Endothelial cell of umbilical vein (primary cell): ENCODE results near the gene CPA1.

Experiments
- EZH2 ChIP-seq: IDR thresholded peaks from 2 replicates; pipeline ENCODE4 v1.6.1; 2012; ENCODE audit warnings: borderline replicate concordance, low read depth, mild to moderate bottlenecking, moderate library complexity, low read length, inconsistent platforms; ENCODE audit not compliant: severe bottlenecking
- JUN ChIP-seq: IDR thresholded peaks from 2 replicates; pipeline ENCODE4 v1.6.1; 2011; ENCODE audit warnings: borderline replicate concordance, low read depth; ENCODE audit not compliant: insufficient read length, insufficient read depth
- POLR2A ChIP-seq: IDR thresholded peaks from 2 replicates; pipeline ENCODE4 v1.6.1; 2012; ENCODE audit warnings: low read depth, mild to moderate bottlenecking, control low read depth, low read length
- POLR2AphosphoS5 ChIP-seq: IDR thresholded peaks from 2 replicates; pipeline ENCODE4 v1.6.1; 2012; ENCODE audit warnings: low read depth, mild to moderate bottlenecking, control low read depth, low read length, moderate library complexity; ENCODE audit not compliant: insufficient read depth
- TF ChIP-seq, protein P1 (sequence below), 2 donors: IDR thresholded peaks; 1 replicate in 1 of 2; 2 replicates in 1 of 2; pipeline ENCODE4 v1.5.1; 2011; ENCODE audit warnings: low read length in 2 of 2, mild to moderate bottlenecking in 2 of 2, moderate library complexity in 2 of 2, control low read depth in 1 of 2, inconsistent platforms in 1 of 2, low read depth in 1 of 2; ENCODE audit not compliant: insufficient read depth in 1 of 2; ENCODE audit errors: extremely low read depth in 1 of 2
- TF ChIP-seq, protein P2 (sequence below): IDR thresholded peaks from 2 replicates; pipeline ENCODE4 v1.6.1; 2011; ENCODE audit not compliant: insufficient read depth, insufficient read length

- TF ChIP-seq, protein P1, sequence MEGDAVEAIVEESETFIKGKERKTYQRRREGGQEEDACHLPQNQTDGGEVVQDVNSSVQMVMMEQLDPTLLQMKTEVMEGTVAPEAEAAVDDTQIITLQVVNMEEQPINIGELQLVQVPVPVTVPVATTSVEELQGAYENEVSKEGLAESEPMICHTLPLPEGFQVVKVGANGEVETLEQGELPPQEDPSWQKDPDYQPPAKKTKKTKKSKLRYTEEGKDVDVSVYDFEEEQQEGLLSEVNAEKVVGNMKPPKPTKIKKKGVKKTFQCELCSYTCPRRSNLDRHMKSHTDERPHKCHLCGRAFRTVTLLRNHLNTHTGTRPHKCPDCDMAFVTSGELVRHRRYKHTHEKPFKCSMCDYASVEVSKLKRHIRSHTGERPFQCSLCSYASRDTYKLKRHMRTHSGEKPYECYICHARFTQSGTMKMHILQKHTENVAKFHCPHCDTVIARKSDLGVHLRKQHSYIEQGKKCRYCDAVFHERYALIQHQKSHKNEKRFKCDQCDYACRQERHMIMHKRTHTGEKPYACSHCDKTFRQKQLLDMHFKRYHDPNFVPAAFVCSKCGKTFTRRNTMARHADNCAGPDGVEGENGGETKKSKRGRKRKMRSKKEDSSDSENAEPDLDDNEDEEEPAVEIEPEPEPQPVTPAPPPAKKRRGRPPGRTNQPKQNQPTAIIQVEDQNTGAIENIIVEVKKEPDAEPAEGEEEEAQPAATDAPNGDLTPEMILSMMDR (IDR thresholded peaks at IDR 0.05; ENCODE audit: extremely low read depth in 1 of 2, insufficient read depth in 1 of 2, low read depth in 1 of 2, low read length in 2 of 2), result no peak
- TF ChIP-seq POLR2A (no peak), POLR2AphosphoS5 (no peak), JUN (peak; percentile 7), EZH2 (no peak)
- TF ChIP-seq, protein P2, sequence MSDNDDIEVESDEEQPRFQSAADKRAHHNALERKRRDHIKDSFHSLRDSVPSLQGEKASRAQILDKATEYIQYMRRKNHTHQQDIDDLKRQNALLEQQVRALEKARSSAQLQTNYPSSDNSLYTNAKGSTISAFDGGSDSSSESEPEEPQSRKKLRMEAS, result no peak
Measured at GRCh38 chr7:130363026-130363847, 17.1 kb upstream of the CPA1 start.
